PC-3 (cell line): ENCODE data around the gene RASGRP1. TPM values are rescaled to one million over a fixed set of nuclear protein-coding genes. Genes with fewer than 3 reads are reported as not detected.

Experiments used
- ATAC-seq: fragments of 200-7000 bp; cut with Tn5 transposase; 2 replicates; pipeline ENCODE4 v1.9.1; 2020; ENCODE audit warnings: mild to moderate bottlenecking, moderate library complexity
- BruUV-seq: library from RNA; stranded (reverse); fragments of 400-500 nt; replicated peaks from 2 replicates; lab custom pipeline; 2021; lab: Mats Ljungman, UMichigan
- CTCF ChIA-PET: fragments of 300-600 bp; sonication (Branson Sonifier 250); formaldehyde crosslinking; loops from one replicate; lab custom pipeline; 2022; ENCODE audit warnings: antibody characterized with exemption; lab: Charles Lee
- POLR2A ChIA-PET: fragments of 300-600 bp; sonication (Branson Sonifier 250); formaldehyde crosslinking; loops from one replicate; lab custom pipeline; 2022; ENCODE audit warnings: antibody characterized with exemption; ENCODE audit not compliant: unreplicated experiment; lab: Charles Lee
- DNase-seq: peaks from one replicate; pipeline ENCODE4 v3.0.0-alpha.2; 2015
- H2AFZ ChIP-seq: fragments of 300-600 bp; sonication (generic); 2 replicates; pipeline ENCODE4 v1.6.0; 2016; ENCODE audit warnings: antibody characterized with exemption, low read length
- H3F3A ChIP-seq: fragments of 300-600 bp; sonication (generic); one replicate; pipeline ENCODE4 v1.6.0; 2017; ENCODE audit warnings: antibody characterized with exemption, low read length, control low read depth, mild to moderate bottlenecking; ENCODE audit not compliant: unreplicated experiment
- H3K27ac ChIP-seq: fragments of 300-600 bp; sonication (generic); 2 replicates; pipeline ENCODE4 v1.5.1; 2016; ENCODE audit warnings: mild to moderate bottlenecking, low read length
- H3K27me3 ChIP-seq: fragments of 300-600 bp; sonication (generic); 2 replicates; pipeline ENCODE4 v1.6.1; 2016; ENCODE audit warnings: low read length, mixed read lengths
- H3K36me3 ChIP-seq: fragments of 300-600 bp; sonication (generic); 2 replicates; pipeline ENCODE4 v1.6.1; 2016; ENCODE audit warnings: low read depth, mixed run types, low read length, mixed read lengths
- H3K4me1 ChIP-seq: fragments of 300-600 bp; sonication (generic); 2 replicates; pipeline ENCODE4 v1.5.1; 2016; ENCODE audit warnings: low read length; ENCODE audit not compliant: insufficient read depth
- H3K4me2 ChIP-seq: fragments of 300-600 bp; sonication (generic); 2 replicates; pipeline ENCODE4 v1.6.0; 2016; ENCODE audit warnings: low read length
- H3K4me3 ChIP-seq: fragments of 300-600 bp; sonication (generic); 2 replicates; pipeline ENCODE4 v1.5.1; 2016; ENCODE audit warnings: mild to moderate bottlenecking, low read length, mixed read lengths
- H3K79me2 ChIP-seq: fragments of 300-600 bp; sonication (generic); 2 replicates; pipeline ENCODE4 v1.6.1; 2017; ENCODE audit warnings: low read length, mixed read lengths
- H3K9ac ChIP-seq: fragments of 300-600 bp; sonication (generic); 2 replicates; pipeline ENCODE4 v1.6.0; 2016; ENCODE audit warnings: mild to moderate bottlenecking, low read length
- H3K9me2 ChIP-seq: fragments of 300-600 bp; sonication (generic); replicated peaks from 2 replicates; pipeline ENCODE4 v1.6.1; 2016; ENCODE audit warnings: mixed run types, low read length, mixed read lengths
- H3K9me3 ChIP-seq: fragments of 300-600 bp; sonication (generic); 2 replicates; pipeline ENCODE4 v1.6.1; 2016; ENCODE audit warnings: low read length, mixed read lengths
- H4K20me1 ChIP-seq: fragments of 300-600 bp; sonication (generic); 2 replicates; pipeline ENCODE4 v1.6.1; 2016; ENCODE audit warnings: low read length, mixed read lengths
- CTCF ChIP-seq: fragments of 300-600 bp; sonication (generic); conservative IDR thresholded peaks from 2 replicates; pipeline ENCODE4 v1.5.1; 2017; ENCODE audit warnings: antibody characterized with exemption, low read depth, mild to moderate bottlenecking, low read length
- EZH2 ChIP-seq: fragments of 300-600 bp; sonication (generic); IDR thresholded peaks from one replicate; pipeline ENCODE4 v1.6.1; 2017; ENCODE audit warnings: antibody characterized with exemption, mild to moderate bottlenecking, low read length; ENCODE audit not compliant: unreplicated experiment
- EZH2phosphoT487 ChIP-seq: fragments of 300-600 bp; sonication (generic); IDR thresholded peaks from 2 replicates; pipeline ENCODE4 v1.6.1; 2018; ENCODE audit warnings: mild to moderate bottlenecking, antibody characterized with exemption, low read length, borderline replicate concordance
- intact Hi-C: fragments of 100-400 bp; cut with micrococcal nuclease; formaldehyde crosslinking; loops from 2 replicates; pipeline ENCODE4 v1.9.0; 2023
- total RNA-seq: library from RNA; depleted of rRNA; stranded (reverse); fragments of >200 nt; gene quantifications from 2 replicates; pipeline ENCODE4 v1.2.3, GENCODE V29; 2014

Gene RASGRP1
- total RNA-seq, 1 experiment from 2014 or later, result not detected

DNA sequence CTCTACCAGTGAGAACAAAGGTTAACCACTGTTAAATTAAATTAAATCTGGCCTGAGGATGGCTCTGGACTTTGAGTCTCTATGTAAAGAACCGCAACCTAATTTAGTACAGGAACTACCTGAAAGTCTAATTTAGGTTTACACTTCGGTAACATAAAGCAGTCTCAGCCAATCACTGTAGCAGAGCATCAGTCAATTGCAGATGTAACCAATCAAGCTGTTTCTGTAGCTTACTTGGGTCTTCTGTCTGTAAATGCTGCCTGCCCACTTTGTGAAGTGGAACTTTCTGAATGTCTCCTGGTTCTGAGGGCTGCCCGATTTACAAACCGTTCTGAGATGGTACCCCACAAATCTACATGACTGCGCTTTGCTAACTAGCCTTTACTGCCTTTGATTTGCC lies 39.1 kb upstream of the RASGRP1 start:
- H3K79me2 ChIP-seq, result no peaks in the 10 kb centered on the region
- ATAC-seq, result no peak
- intact Hi-C loops, result no loop called here
- peaks cover 80% of the 10 kb centered on the region for H3K27me3 ChIP-seq
- no peak for DNase-seq
- H2AFZ ChIP-seq, result no peak overlapping the region
- no peaks in the 10 kb centered on the region for H3K36me3 ChIP-seq
- H3K4me3 ChIP-seq, result no peak overlapping the region
- no peak overlapping the region for H3K9ac ChIP-seq
- no peaks in the 10 kb centered on the region for H3K4me1 ChIP-seq
- no peak for TF ChIP-seq EZH2
- no peak for TF ChIP-seq CTCF
- no peak for TF ChIP-seq EZH2phosphoT487
- POLR2A ChIA-PET, result no interaction called here
- no peak overlapping the region for H3K27ac ChIP-seq
- BruUV-seq, result no TSS peak
- no peaks in the 10 kb centered on the region for H4K20me1 ChIP-seq
- CTCF ChIA-PET, result no interaction called here
- no peaks in the 10 kb centered on the region for H3F3A ChIP-seq
- H3K4me2 ChIP-seq, result no peak overlapping the region
- H3K9me2 ChIP-seq, result no peaks in the 10 kb centered on the region
- H3K9me3 ChIP-seq, result no peaks in the 10 kb centered on the region

- no peak overlapping the region for H2AFZ ChIP-seq
- H3K9me3 ChIP-seq, result no peaks in the 10 kb centered on the region
- no peaks in the 10 kb centered on the region for H3F3A ChIP-seq
- no peaks in the 10 kb centered on the region for H3K36me3 ChIP-seq
- DNase-seq (no peak), ATAC-seq (no peak)
- H3K4me2 ChIP-seq, result no peak overlapping the region
- CTCF ChIA-PET, result no interaction called here
- POLR2A ChIA-PET, result no interaction called here
- H3K27ac ChIP-seq, result no peak overlapping the region
- H3K9ac ChIP-seq, result no peak overlapping the region
- no peaks in the 10 kb centered on the region for H3K4me1 ChIP-seq
- BruUV-seq, result no TSS peak
- no peaks in the 10 kb centered on the region for H4K20me1 ChIP-seq
- H3K4me3 ChIP-seq, result no peak overlapping the region
- TF ChIP-seq CTCF, result no peak
- TF ChIP-seq EZH2phosphoT487, result no peak
- TF ChIP-seq EZH2, result no peak
- H3K9me2 ChIP-seq, result no peaks in the 10 kb centered on the region
- H3K79me2 ChIP-seq, result no peaks in the 10 kb centered on the region
- intact Hi-C loops, result no loop called here
- H3K27me3 ChIP-seq, result peaks cover 80% of the 10 kb centered on the region
These were observed 38.5 kb upstream of the RASGRP1 start for GRCh38 chr15:38602910-38603670.

GRCh38 chr15:38600236-38600635 lies 35.6 kb upstream of the RASGRP1 start:
- CTCF ChIA-PET, result no interaction called here
- POLR2A ChIA-PET, result interaction anchor here (0.6 kb wide), 1 partner anchor 1320 kb away, joined by 3 read pairs; no protein-coding TSS in a partner anchor

More at GRCh38 chr15:38600236-38600635, 35.6 kb upstream of the RASGRP1 start:
- H3K4me3 ChIP-seq, result no peak overlapping the region
- DNase-seq, result no peak
- no peaks in the 10 kb centered on the region for H3K9me3 ChIP-seq
- H2AFZ ChIP-seq, result no peak overlapping the region
- H3K36me3 ChIP-seq, result no peaks in the 10 kb centered on the region
- H3K79me2 ChIP-seq, result no peaks in the 10 kb centered on the region
- H3K4me1 ChIP-seq, result no peaks in the 10 kb centered on the region
- TF ChIP-seq EZH2 (no peak), EZH2phosphoT487 (no peak), CTCF (no peak)
- intact Hi-C loops, result no loop called here
- no peaks in the 10 kb centered on the region for H4K20me1 ChIP-seq
- no peak overlapping the region for H3K27ac ChIP-seq
- ATAC-seq, result no peak
- H3K27me3 ChIP-seq, result peaks cover 66% of the 10 kb centered on the region
- BruUV-seq, result no TSS peak
- H3K9ac ChIP-seq, result no peak overlapping the region
- H3K9me2 ChIP-seq, result no peaks in the 10 kb centered on the region
- H3F3A ChIP-seq, result no peaks in the 10 kb centered on the region
- H3K4me2 ChIP-seq, result no peak overlapping the region
